GM20000 (cell line): Measurements from ENCODE around the gene BLVRB.
"Not testable (repeated sequence)": the region's sequence is repeated elsewhere in the genome, so short reads cannot be mapped to it uniquely, and the experiment has no call there.

Experiments
- DNase-seq: peaks from one replicate; pipeline ENCODE4 v3.0.0; 2012; ENCODE audit warnings: low spot score
- CTCF ChIP-seq: IDR thresholded peaks from 2 replicates; pipeline ENCODE4 v1.5.1; 2012; ENCODE audit warnings: mild to moderate bottlenecking, control low read depth; ENCODE audit errors: extremely low read depth, missing control alignments

The BLVRB gene

DNA sequence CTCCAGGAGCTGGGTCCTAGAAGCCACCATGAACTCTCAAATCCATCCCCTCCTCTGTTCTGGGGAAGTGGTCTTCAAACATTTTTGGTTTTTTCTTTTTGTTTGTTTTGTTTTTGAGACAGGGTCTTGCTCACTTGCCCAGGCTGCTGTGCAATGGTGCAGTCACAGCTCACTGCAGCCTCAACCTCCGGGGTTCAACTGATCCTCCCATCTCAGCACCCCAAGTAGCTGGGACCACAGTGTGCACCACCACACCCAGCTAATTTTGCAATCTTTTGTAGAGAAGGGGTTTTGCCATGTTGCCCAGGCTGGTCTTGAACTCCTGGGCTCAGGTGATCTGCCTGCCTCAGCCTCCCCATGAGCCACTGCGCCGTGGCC, 7.0 kb downstream of the BLVRB start:
- no peak for TF ChIP-seq CTCF
- no peak for DNase-seq

- no peak for TF ChIP-seq CTCF
- no peak for DNase-seq
Observed at GRCh38 chr19:40457953-40458596, 7.5 kb downstream of the BLVRB start.

- TF ChIP-seq CTCF: no peak
- no peak for DNase-seq
Observed at GRCh38 chr19:40457048-40457447, 8.5 kb downstream of the BLVRB start.

GRCh38 chr19:40453943-40454342, 11.6 kb downstream of the BLVRB start:
- not testable (repeated sequence) for DNase-seq

DNA sequence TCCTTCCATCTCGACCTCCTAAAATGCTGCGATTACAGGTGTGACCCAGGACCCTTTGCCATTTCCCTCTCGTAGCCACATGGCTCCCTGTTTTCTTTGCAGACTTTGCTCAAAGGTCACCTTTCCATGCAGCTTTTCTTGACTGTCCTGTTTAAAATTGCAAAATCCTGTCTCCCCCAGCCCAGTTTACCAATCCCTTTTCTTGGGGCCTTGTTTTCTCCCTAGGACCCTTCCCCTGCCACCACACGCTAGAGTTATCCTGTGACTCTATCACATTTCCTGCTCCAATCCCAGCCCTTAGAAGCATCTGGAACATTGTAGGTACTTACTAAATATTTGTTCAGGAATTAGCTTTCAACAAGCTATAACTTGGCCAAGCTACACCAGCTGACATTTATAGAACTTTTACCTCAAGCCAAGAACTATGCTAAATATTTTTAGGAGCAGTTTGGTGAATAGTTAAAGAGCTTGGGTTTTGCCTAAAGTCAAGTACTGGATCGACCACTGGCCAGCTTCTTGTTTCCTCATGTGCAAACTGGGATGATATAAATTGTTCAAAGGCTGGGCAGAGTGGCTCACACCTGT, 12.3 kb downstream of the BLVRB start:
- no peak for TF ChIP-seq CTCF
- DNase-seq: no peak

DNA sequence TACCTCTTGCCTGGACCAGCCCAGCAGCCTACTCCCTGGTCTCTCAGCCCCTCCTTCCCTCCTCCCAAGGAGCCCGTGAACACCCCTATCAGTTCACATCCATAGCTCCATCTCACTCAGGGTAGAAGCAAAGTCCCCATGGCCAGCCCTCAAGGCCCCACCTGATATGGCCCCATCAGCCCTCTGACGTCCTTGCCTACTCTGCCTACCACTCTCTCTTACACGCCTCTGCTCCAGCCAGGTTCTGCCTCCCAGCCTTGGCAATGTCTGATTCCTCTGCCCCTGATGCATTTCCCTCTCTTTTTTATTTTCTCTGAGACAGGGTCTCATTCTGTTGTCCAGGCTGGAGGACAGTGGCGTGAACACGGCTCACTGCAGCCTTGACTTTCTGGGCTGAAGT, 13.5 kb downstream of the BLVRB start:
- no peak for DNase-seq
- TF ChIP-seq CTCF: no peak

DNA sequence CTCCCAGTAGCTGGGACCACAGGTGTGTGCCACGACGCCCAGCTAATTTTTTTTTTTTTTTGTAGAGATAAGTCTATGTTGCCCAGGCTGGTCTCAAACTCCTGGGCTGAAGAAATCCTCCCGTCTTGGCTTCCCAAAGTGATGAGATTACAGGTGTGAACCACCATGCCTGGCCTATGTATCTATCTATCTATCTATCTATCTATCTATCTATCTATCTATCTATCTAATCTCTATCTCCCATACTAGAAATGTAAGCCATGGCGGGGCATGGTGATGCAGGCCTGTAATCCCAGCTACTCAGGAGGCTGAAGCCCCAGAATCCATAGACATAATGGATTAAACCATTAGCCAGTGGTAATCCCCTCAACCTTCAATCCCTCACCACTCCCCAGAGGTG, 14.9 kb downstream of the BLVRB start:
- DNase-seq: no peak
- no peak for TF ChIP-seq CTCF

DNA sequence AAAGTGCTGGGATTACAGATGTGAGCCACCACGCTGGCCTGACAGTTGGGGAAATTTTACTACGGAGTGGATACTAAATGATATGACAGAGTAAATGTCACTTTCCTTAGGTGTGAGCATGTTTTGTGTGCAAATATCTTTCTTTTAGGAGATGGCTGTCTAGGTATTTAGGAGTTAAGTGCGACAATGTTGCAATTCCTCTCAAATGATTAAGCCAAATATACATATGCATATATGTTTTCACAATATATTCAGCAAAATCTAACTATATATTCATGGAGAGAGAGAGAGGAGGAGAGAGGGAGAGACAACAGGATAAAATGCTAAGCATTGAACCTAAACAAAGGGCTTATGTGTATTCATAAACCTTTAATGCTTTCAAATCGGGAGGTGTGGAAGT, 16.0 kb downstream of the BLVRB start:
- DNase-seq: no peak
- no peak for TF ChIP-seq CTCF
